A549 (cell line): ENCODE measurements around the gene CLASP1.

Experiments
- ESRRA ChIP-seq: fragments of 150-350 bp; IDR thresholded peaks from 2 replicates; pipeline ENCODE4 v1.6.1; 2014; ENCODE audit warnings: mild to moderate bottlenecking, low read length, borderline replicate concordance
- FOSB ChIP-seq: fragments of 250-450 bp; sonication (Bioruptor Pico); IDR thresholded peaks from 2 replicates; pipeline ENCODE4 v1.5.0; 2020; ENCODE audit warnings: mild to moderate bottlenecking, moderate library complexity
- POLR2A ChIP-seq: IDR thresholded peaks from 2 replicates; pipeline ENCODE4 v1.6.1; 2012; ENCODE audit warnings: mild to moderate bottlenecking, low read length
- TF ChIP-seq, protein P1 (sequence below): fragments of >200 bp; sonication (Bioruptor Twin); formaldehyde crosslinking; IDR thresholded peaks from 3 replicates; pipeline ENCODE4 v1.5.1; 2016

DNA sequence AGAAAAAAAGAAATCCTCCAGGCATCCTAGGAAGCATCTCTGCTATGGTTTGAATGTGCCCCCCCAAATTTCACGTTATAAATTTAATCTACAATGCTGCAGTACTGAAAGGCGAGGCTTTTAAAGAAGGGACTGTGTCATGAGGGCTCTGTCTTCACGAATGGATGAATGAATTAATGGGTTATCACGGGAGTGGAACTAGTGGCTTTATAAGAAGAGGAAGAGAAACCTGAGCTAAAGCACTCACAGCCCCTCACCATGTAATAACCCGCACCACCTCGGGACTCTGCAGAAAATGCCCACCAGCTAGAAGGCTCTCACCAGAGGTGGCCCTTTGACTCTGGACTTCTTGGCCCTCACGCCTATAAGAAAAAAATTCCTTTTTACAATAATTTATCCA lies 90.9 kb downstream of the CLASP1 start:
- TF ChIP-seq, protein P1, sequence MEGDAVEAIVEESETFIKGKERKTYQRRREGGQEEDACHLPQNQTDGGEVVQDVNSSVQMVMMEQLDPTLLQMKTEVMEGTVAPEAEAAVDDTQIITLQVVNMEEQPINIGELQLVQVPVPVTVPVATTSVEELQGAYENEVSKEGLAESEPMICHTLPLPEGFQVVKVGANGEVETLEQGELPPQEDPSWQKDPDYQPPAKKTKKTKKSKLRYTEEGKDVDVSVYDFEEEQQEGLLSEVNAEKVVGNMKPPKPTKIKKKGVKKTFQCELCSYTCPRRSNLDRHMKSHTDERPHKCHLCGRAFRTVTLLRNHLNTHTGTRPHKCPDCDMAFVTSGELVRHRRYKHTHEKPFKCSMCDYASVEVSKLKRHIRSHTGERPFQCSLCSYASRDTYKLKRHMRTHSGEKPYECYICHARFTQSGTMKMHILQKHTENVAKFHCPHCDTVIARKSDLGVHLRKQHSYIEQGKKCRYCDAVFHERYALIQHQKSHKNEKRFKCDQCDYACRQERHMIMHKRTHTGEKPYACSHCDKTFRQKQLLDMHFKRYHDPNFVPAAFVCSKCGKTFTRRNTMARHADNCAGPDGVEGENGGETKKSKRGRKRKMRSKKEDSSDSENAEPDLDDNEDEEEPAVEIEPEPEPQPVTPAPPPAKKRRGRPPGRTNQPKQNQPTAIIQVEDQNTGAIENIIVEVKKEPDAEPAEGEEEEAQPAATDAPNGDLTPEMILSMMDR, result no peak
- TF ChIP-seq FOSB, result no peak
- no peak for TF ChIP-seq ESRRA
- TF ChIP-seq POLR2A, result no peak
